AML-193 (cell line): ENCODE measurements around the gene RTN4R.
A peak's percentile ranks its signal among the peaks of the same experiment; 100 is the strongest.

ENCODE experiments used
- DNase-seq, 2 experiments: peaks; one replicate each; lab custom pipeline; 2025; lab: John Stamatoyannopoulos, UW

The RTN4R gene

GRCh38 chr22:20257212-20258020 is 10.7 kb downstream of the RTN4R start:
- DNase-seq, result no peak

GRCh38 chr22:20256551-20257211 is 11.4 kb downstream of the RTN4R start:
- DNase-seq, result no peak

GRCh38 chr22:20256027-20256426 is 12.1 kb downstream of the RTN4R start:
- DNase-seq, result no peak

GRCh38 chr22:20254975-20255946 is 12.9 kb downstream of the RTN4R start:
- DNase-seq, result no peak

GRCh38 chr22:20253161-20253560 is 15.0 kb downstream of the RTN4R start:
- DNase-seq, result no peak

- DNase-seq, result no peak
These were observed 16.1 kb downstream of the RTN4R start for GRCh38 chr22:20251981-20252380.

GRCh38 chr22:20251491-20251890 is 16.6 kb downstream of the RTN4R start:
- DNase-seq, result no peak

- DNase-seq, result no peak
These were observed 18.2 kb downstream of the RTN4R start for GRCh38 chr22:20249797-20250354.

GRCh38 chr22:20248461-20248978 is 19.6 kb downstream of the RTN4R start:
- DNase-seq, result no peak

GRCh38 chr22:20247608-20248171 is 20.4 kb downstream of the RTN4R start:
- no peak for DNase-seq

- no peak for DNase-seq
These were observed 21.1 kb downstream of the RTN4R start for GRCh38 chr22:20247010-20247505.

- no peak for DNase-seq
These were observed 21.6 kb downstream of the RTN4R start for GRCh38 chr22:20246368-20247009.

- DNase-seq, result no peak
These were observed 22.3 kb downstream of the RTN4R start for GRCh38 chr22:20245577-20246367.

- DNase-seq, result no peak
These were observed 23.2 kb downstream of the RTN4R start for GRCh38 chr22:20244691-20245576.

- no peak for DNase-seq
These were observed 23.9 kb downstream of the RTN4R start for GRCh38 chr22:20244250-20244648.

- DNase-seq, result peak; percentile 8 to 18
These were observed 24.4 kb downstream of the RTN4R start for GRCh38 chr22:20243537-20244249.

GRCh38 chr22:20243176-20243536 is 25.0 kb downstream of the RTN4R start:
- no peak for DNase-seq
